Motor neuron (in vitro differentiated cells): ENCODE results near the gene LRRC75A. TPM values are rescaled to one million over a fixed set of nuclear protein-coding genes. Genes with fewer than 3 reads are reported as not detected.

Source experiments
- ATAC-seq, 8 experiments: fragments of 200-7000 bp; cut with Tn5 transposase; replicated peaks in 6 of 8; 2 replicates each; pipeline ENCODE4 v1.8.0; 2021; ENCODE audit warnings: mild to moderate bottlenecking in 8 of 8, moderate library complexity in 8 of 8
- H3K27ac ChIP-seq, 2 donors: fragments of 250-450 bp; sonication (Bioruptor Pico); 2 replicates each; pipeline ENCODE4 v1.9.0; 2021; ENCODE audit warnings: antibody characterized with exemption in 2 of 2, mild to moderate bottlenecking in 2 of 2, moderate library complexity in 1 of 2
- H3K4me1 ChIP-seq, 2 donors: fragments of 250-450 bp; sonication (Bioruptor Pico); replicated peaks in 1 of 2; 2 replicates each; pipeline ENCODE4 v1.6.1; 2021; ENCODE audit warnings: antibody characterized with exemption in 2 of 2, mild to moderate bottlenecking in 2 of 2, moderate library complexity in 1 of 2
- H3K4me3 ChIP-seq, 5 donors: fragments of 250-450 bp; sonication (Bioruptor Pico); 2 replicates each; pipeline ENCODE4 v1.9.0; 2021; ENCODE audit warnings: antibody characterized with exemption in 5 of 5, mild to moderate bottlenecking in 5 of 5, moderate library complexity in 4 of 5
- WGBS, 10 experiments: fragments of 450-650 bp; shearing (Covaris generic); methylation state at CpG; one replicate each; pipeline ENCODE4 v1.0.0; 2022; 5-methylcytosine and 5-hydroxymethylcytosine counted together
- in situ Hi-C, 9 experiments: fragments of 400-800 bp; cut with MboI; loops; one replicate each; pipeline ENCODE4 v1.15.0; 2021; ENCODE audit warnings: low sequenced_read_pairs in 9 of 9, low pct_unique_long_range_greater_than_20kb in 2 of 9; ENCODE audit not compliant: unreplicated experiment in 9 of 9
- total RNA-seq, 8 experiments: library from RNA; unstranded; fragments of 300-600 nt; gene quantifications; 2 replicates each; pipeline versions ENCODE4 v1.2.3 to v1.2.4, GENCODE V29; 2022

Gene LRRC75A
- total RNA-seq, 8 experiments from 2014 or later, result 3.9 to 15.8 (median 4.7) TPM

- no peak for ATAC-seq
- Histone ChIP-seq H3K4me1 (peaks cover 4 to 9% of the 10 kb centered on the region in 2 donors), H3K4me3 (peak overlapping the region; percentile 43 to 61 (median 53)), H3K27ac (no peak overlapping the region)
- 14 to 100% (median 91%) methylated on average over 1 to 11 of the region's 27 CpGs; no CpG with 5 or more reads in 2 of the 10 experiments for WGBS, 10 experiments
- in situ Hi-C loops, result no loop called here
These were observed 879 bp upstream of the LRRC75A start for GRCh38 chr17:16492613-16493530.

DNA sequence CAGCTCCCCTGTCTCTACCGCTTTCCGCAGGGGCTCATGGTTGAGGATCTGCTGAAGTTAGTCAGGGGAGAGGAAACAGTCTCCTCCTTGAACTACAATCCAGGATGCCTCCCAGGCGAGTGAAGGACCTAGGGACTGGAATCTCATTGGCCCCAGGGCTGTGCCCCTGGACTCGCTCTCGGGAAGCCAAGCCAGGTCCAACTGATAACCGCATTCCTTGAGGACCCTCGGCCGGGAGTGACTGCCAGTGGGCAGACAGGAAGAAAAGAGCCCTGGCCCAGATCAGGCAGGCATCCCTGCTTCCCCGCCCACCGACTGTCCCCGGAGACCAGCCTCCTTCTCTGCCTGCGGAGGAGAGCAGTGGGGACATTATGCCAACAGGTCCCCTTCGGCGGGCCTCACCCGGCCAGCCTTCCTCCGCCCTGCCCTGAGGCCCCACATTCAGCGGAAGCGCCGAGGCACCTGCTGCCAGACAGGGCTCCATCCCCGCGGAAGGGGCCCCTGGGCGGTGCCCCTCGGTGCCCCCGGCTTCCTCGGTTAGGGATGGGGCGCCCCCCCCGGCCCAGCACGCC, 776 bp downstream of the LRRC75A start:
- H3K4me3 ChIP-seq, result peak overlapping the region; percentile 43 to 61 (median 53)
- in situ Hi-C loops, result no loop called here
- 0 to 40% (median 24%) methylated on average over 1 to 5 of the region's 28 CpGs; no CpG with 5 or more reads in 6 of the 10 experiments for WGBS, 10 experiments
- no peak overlapping the region for H3K27ac ChIP-seq
- peaks cover 12 to 18% of the 10 kb centered on the region in 2 donors for H3K4me1 ChIP-seq
- peak in 7 of 8 experiments; percentile 13 to 63 (median 55) for ATAC-seq

- Histone ChIP-seq H3K27ac (no peak overlapping the region), H3K4me3 (no peak overlapping the region), H3K4me1 (peaks cover 23 to 36% of the 10 kb centered on the region in 2 donors)
- WGBS, 10 experiments, result 60% methylated on average over 1 of the region's 3 CpGs; no CpG with 5 or more reads in 9 of the 10 experiments
- no peak for ATAC-seq
- in situ Hi-C loops, result no loop called here
These were observed 2.6 kb downstream of the LRRC75A start for GRCh38 chr17:16489431-16489830.

- no peak overlapping the region for H3K4me3 ChIP-seq
- no peak overlapping the region for H3K27ac ChIP-seq
- 79 to 92% (median 84%) methylated on average over 1 to 4 of the region's 4 CpGs; no CpG with 5 or more reads in 6 of the 10 experiments for WGBS, 10 experiments
- peaks cover 25 to 40% of the 10 kb centered on the region in 2 donors for H3K4me1 ChIP-seq
- in situ Hi-C loops, result no loop called here
- ATAC-seq, result no peak
These were observed 3.0 kb downstream of the LRRC75A start for GRCh38 chr17:16488968-16489337.

DNA sequence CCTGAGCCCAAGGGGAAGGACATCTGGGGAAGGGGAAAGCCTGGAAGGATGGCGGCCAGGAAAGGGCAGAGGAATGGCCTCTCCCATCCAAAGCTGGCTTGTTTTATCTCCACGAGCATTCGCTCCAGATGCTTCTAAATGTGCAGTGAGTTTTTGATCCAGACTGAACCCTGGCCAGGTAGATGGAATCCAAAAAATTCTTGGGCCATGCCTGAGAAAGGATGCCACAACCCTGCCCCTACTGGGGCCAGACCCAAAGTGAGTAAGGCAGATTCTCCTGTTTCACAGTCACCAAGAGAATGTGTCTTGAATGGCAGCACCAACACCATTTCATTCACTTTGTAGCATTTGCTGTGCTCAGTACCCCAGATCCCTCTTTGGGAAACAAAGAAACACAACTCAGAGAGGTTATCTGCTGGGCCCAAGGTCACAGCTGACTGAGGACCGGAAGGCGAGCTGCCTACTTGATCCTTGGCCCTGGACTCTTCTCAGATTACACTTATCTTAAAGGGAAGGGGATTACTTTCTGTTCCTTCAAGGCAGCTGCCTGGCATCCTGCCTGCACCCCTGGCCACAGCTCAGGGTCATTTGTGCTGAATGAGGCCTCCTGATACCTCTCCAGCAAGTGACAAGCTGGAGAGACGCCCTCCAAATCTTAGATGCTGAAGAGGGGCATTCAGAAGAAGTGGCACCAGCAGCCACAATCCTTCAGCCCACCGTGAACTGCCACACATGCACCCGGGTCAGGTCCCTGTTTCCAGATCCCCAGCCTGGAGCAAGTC, 3.6 kb downstream of the LRRC75A start:
- WGBS, 10 experiments, result 31 to 100% (median 80%) methylated on average over 1 to 4 of the region's 8 CpGs; no CpG with 5 or more reads in 1 of the 10 experiments
- Histone ChIP-seq H3K4me1 (peaks cover 25 to 40% of the 10 kb centered on the region in 2 donors), H3K4me3 (no peak overlapping the region), H3K27ac (no peak overlapping the region)
- in situ Hi-C loops, result no loop called here
- no peak for ATAC-seq

- WGBS, 10 experiments, result 0 to 100% (median 51%) methylated on average over 1 to 15 of the region's 24 CpGs; no CpG with 5 or more reads in 1 of the 10 experiments
- H3K4me3 ChIP-seq, result no peak overlapping the region
- H3K27ac ChIP-seq, result peak overlapping the region in 1 of 2 donors; percentile 31
- peak; percentile 38 to 87 (median 77) for ATAC-seq
- peaks cover 25 to 39% of the 10 kb centered on the region in 2 donors for H3K4me1 ChIP-seq
- in situ Hi-C loops, result no loop called here
These were observed 5.4 kb downstream of the LRRC75A start for GRCh38 chr17:16486373-16487250.

GRCh38 chr17:16484445-16485175, 7.4 kb downstream of the LRRC75A start:
- in situ Hi-C loops, result no loop called here
- ATAC-seq, result peak in 5 of 8 experiments; percentile 18 to 48 (median 37)
- Histone ChIP-seq H3K4me3 (no peak overlapping the region), H3K4me1 (peaks cover 21 to 31% of the 10 kb centered on the region in 2 donors), H3K27ac (no peak overlapping the region)
- 30 to 89% (median 42%) methylated on average over 2 to 12 of the region's 19 CpGs; no CpG with 5 or more reads in 4 of the 10 experiments for WGBS, 10 experiments

GRCh38 chr17:16483021-16483645, 8.9 kb downstream of the LRRC75A start:
- in situ Hi-C loops, result no loop called here
- no peak for ATAC-seq

DNA sequence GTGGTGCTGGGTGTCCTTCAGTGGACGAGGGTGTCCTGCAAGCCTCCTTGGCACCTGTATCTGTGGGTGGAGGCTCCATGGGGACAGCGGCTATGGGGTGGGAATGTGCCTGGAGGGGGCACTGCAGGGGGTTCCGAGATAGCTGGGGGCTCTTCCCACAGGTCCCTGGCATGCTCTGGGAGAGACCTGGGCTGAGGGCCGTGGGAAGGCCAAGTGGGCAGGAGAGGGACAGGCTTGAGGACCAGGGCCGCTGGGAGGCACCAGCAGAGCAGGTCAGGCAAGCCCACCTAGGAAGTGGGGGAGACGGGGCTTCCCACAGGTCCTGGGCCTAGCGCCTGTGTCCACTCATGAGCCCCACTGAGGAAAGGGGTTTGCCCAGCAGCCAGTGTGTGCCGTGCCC, 9.7 kb downstream of the LRRC75A start:
- WGBS, 10 experiments, result 92% methylated on average over 2 of the region's 8 CpGs; no CpG with 5 or more reads in 9 of the 10 experiments
- ATAC-seq, result no peak
- Histone ChIP-seq H3K4me3 (no peak overlapping the region), H3K4me1 (peaks cover 21 to 31% of the 10 kb centered on the region in 2 donors), H3K27ac (no peak overlapping the region)
- in situ Hi-C loops, result no loop called here

More at GRCh38 chr17:16483021-16483645, 8.9 kb downstream of the LRRC75A start:
- Histone ChIP-seq H3K4me3 (no peak overlapping the region), H3K4me1 (peaks cover 21 to 31% of the 10 kb centered on the region in 2 donors), H3K27ac (no peak overlapping the region)
- WGBS, 10 experiments, result 82 to 100% (median 97%) methylated on average over 1 to 5 of the region's 8 CpGs; no CpG with 5 or more reads in 6 of the 10 experiments

- Histone ChIP-seq H3K4me3 (no peak overlapping the region), H3K4me1 (peaks cover 12 to 20% of the 10 kb centered on the region in 2 donors), H3K27ac (no peak overlapping the region)
- no peak for ATAC-seq
- in situ Hi-C loops, result no loop called here
- 57 to 100% (median 80%) methylated on average over 1 to 4 of the region's 6 CpGs; no CpG with 5 or more reads in 3 of the 10 experiments for WGBS, 10 experiments
These were observed 11.0 kb downstream of the LRRC75A start for GRCh38 chr17:16480995-16481394.

GRCh38 chr17:16479264-16479663, 12.7 kb downstream of the LRRC75A start:
- ATAC-seq, result no peak
- 50 to 92% (median 83%) methylated on average over 1 to 2 of the region's 2 CpGs; no CpG with 5 or more reads in 7 of the 10 experiments for WGBS, 10 experiments

More at GRCh38 chr17:16479264-16479663, 12.7 kb downstream of the LRRC75A start:
- Histone ChIP-seq H3K4me3 (no peak overlapping the region), H3K27ac (no peak overlapping the region), H3K4me1 (peaks cover under 1 to 2% of the 10 kb centered on the region in 2 donors)
- in situ Hi-C loops, result no loop called here
